ENCODE measurements around the gene UTP18. TPM values are rescaled to one million over a fixed set of nuclear protein-coding genes. Genes with fewer than 3 reads are reported as not detected.

UTP18 gene
- total RNA-seq, 1 donor from 2014 or later = 1.8 TPM

DNA sequence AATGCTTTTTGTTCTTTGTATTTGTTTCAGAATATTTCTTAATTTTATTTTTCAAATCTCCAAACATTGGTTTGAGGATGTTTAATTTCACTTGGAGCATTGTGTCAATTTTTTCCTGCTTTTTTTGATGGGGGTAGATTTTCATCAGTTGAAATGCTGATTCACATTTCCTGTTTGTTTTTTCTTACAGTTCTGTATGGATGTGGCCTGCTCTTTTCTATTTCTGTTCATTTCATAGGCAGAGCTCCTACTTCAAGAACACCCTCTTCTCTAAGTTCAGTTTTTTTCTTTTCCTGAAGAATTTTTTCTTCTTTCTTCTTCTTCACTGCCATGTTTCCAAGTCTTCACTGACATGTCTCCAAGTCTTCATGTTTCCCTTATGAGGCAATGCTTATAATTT is 9.3 kb upstream of the UTP18 start:
- intact Hi-C loops (cut with DNase I) = no loop called here
- no peak for DNase-seq (ENCODE audit: low spot score in 2 of 2)
- H3K4me1 ChIP-seq = no peaks in the 10 kb centered on the region
- peaks cover 7 to 17% of the 10 kb centered on the region in 2 donors for H3K36me3 ChIP-seq
- no peak overlapping the region for H3K4me3 ChIP-seq
- H3K9me3 ChIP-seq = no peaks in the 10 kb centered on the region
- no peak for TF ChIP-seq CTCF (IDR thresholded peaks at IDR 0.05)
- H3K27me3 ChIP-seq = no peaks in the 10 kb centered on the region
- H3K27ac ChIP-seq = no peak overlapping the region

DNA sequence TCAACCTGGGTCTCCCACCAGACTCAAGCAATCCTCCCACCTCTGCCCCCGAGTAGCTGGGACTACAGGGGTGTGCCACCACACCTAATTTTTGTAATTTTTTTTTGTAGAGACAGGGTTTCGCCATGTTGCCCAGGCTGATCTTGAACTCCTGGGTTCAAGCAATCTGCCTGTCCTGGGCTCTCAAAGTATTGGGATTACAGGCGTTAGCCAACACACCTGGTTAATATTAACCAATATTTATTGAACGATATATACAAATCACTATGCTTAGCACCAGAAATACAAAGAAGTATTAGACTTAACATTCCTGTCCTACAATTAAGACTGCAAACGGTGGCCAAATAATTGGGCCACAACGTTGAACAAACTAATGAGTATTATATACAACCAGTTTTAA is 4.7 kb upstream of the UTP18 start:
- Histone ChIP-seq H3K36me3 (peaks cover 7 to 17% of the 10 kb centered on the region in 2 donors), H3K27me3 (no peaks in the 10 kb centered on the region), H3K4me1 (peaks cover 12% of the 10 kb centered on the region in 2 donors), H3K27ac (no peak overlapping the region), H3K9me3 (no peaks in the 10 kb centered on the region), H3K4me3 (no peak overlapping the region)
- no peak for TF ChIP-seq CTCF (IDR thresholded peaks at IDR 0.05)
- intact Hi-C loops (cut with DNase I) = no loop called here
- DNase-seq (ENCODE audit: low spot score in 2 of 2) = no peak

GRCh38 chr17:51256101-51256500 is 4.2 kb upstream of the UTP18 start:
- H3K4me1 ChIP-seq = peaks cover 12 to 16% of the 10 kb centered on the region in 2 donors
- no peaks in the 10 kb centered on the region for H3K27me3 ChIP-seq
- peaks cover 7 to 17% of the 10 kb centered on the region in 2 donors for H3K36me3 ChIP-seq
- no peak for DNase-seq (ENCODE audit: low spot score in 2 of 2)
- no peak overlapping the region for H3K27ac ChIP-seq
- no peak for TF ChIP-seq CTCF (IDR thresholded peaks at IDR 0.05)
- intact Hi-C loops (cut with DNase I) = no loop called here
- no peak overlapping the region for H3K4me3 ChIP-seq
- no peaks in the 10 kb centered on the region for H3K9me3 ChIP-seq

GRCh38 chr17:51257150-51258081 is 2.9 kb upstream of the UTP18 start:
- H3K4me1 ChIP-seq = peaks cover 17 to 20% of the 10 kb centered on the region in 2 donors
- H3K27me3 ChIP-seq = no peaks in the 10 kb centered on the region
- DNase-seq (ENCODE audit: low spot score in 2 of 2) = no peak
- H3K36me3 ChIP-seq = peaks cover 7 to 13% of the 10 kb centered on the region in 2 donors
- no peak overlapping the region for H3K4me3 ChIP-seq
- TF ChIP-seq CTCF (IDR thresholded peaks at IDR 0.05) = no peak
- intact Hi-C loops (cut with DNase I) = no loop called here
- no peak overlapping the region for H3K27ac ChIP-seq
- H3K9me3 ChIP-seq = no peaks in the 10 kb centered on the region

DNA sequence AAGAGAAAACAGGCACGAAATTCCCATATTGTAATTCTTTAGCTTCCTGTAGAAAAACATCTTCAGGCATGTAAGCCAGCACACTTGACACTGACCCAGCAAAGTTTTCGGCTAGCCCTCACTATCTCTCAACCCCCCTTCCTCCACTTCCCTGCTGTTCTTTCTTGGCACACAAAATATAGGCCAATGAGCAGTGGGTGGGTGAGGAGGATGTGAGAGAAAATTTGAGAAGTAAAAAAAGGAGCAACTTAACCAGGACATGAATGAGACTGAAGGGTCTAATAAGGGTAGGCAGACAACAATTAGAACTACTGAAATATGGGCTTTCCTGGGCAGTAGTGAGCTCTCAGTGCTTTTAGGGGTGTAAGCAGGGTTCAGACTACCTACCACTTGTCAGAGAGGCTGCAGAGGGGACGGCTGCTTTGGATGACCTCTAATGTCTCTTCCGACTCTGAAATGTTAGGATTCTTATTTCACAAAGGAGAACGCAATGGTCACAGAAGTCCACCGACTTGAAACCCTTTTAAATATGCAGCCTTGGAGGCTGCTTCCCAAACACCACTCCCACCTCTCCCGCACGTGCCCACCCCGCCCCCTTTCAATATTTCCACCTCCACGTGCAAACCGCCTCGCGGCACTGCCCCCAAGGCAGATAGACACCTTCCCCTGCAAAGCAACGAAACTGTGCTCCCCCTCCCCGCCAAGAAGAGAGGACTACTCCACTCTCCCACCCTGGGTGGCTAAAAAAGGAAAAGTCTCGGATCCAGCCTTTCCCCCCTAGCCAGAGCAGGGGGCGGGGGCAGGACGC is 1.4 kb upstream of the UTP18 start:
- Histone ChIP-seq H3K4me3 (peak overlapping the region; percentile 97 to 98), H3K9me3 (no peaks in the 10 kb centered on the region), H3K27ac (peak overlapping the region in 1 of 2 donors; percentile 99), H3K4me1 (peaks cover 17 to 25% of the 10 kb centered on the region in 2 donors), H3K27me3 (no peaks in the 10 kb centered on the region), H3K36me3 (peaks cover 6 to 9% of the 10 kb centered on the region in 2 donors)
- no peak for TF ChIP-seq CTCF (IDR thresholded peaks at IDR 0.05)
- DNase-seq (ENCODE audit: low spot score in 2 of 2) = no peak
- intact Hi-C loops (cut with DNase I) = no loop called here
